Liver (tissue), 3 donors: Measurements from ENCODE around the gene TAF4.

Experiments
- ATF3 ChIP-seq: IDR thresholded peaks from 2 replicates; pipeline ENCODE4 v1.6.1; 2016; ENCODE audit warnings: antibody characterized with exemption
- CTCF ChIP-seq: fragments of 150-350 bp; IDR thresholded peaks from 2 replicates; pipeline ENCODE4 v1.5.1; 2017; ENCODE audit warnings: improper control_type of control experiment, low read depth, low read length; ENCODE audit not compliant: missing input control
- FOXA1 ChIP-seq: IDR thresholded peaks from 2 replicates; pipeline ENCODE4 v1.6.1; 2016; ENCODE audit warnings: antibody characterized with exemption
- RAD21 ChIP-seq, 2 donors: IDR thresholded peaks; 2 replicates each; pipeline ENCODE4 v1.6.1; 2016; ENCODE audit warnings: antibody characterized with exemption in 2 of 2, mild to moderate bottlenecking in 2 of 2
- ZBTB33 ChIP-seq: IDR thresholded peaks from 2 replicates; pipeline ENCODE4 v1.6.1; 2016; ENCODE audit warnings: antibody characterized with exemption
- donor health status: healthy.
- donor health status: healthy.

- TF ChIP-seq FOXA1 (no peak), ATF3 (no peak), CTCF (no peak), RAD21 (IDR thresholded peaks at IDR 0.05) (no peak), ZBTB33 (no peak)
Measured at GRCh38 chr20:61978491-61978890, 87.2 kb downstream of the TAF4 start.
